Activated CD8-positive, alpha-beta memory T cell treated with anti-CD3 and anti-CD28 coated beads, Interleukin-2, amount 50 U/mL, for 4 hours (primary cell): ENCODE results near the gene P2RX3.
"Not testable (repeated sequence)": the region's sequence is repeated elsewhere in the genome, so short reads cannot be mapped to it uniquely, and the experiment has no call there.

Experiments
- DNase-seq: peaks from one replicate; pipeline ENCODE4 v3.0.0-alpha.2; 2020

The P2RX3 gene

DNA sequence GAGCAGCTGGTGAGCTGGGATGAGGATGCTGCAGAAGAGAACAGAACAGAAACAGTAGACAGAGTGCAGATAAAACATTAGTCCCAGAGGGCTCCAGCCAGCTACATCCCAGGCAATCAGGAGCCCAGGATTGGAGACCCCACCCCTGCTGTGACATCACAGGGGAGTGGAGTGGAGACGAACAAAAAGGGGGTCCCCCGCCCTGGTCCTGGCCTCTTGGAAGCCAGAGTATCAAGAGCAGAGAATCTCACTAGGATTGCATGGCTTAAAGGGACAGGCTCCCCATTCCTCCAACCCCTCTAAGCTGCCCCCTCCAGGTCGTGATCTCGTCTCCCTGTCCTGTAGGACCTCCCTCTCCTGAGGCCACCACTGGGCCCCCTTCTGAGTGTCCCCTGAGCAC, at the start of gene P2RX3:
P2RX3 (plus strand) TSS at position 211 of the 400 bp plus-strand sequence. CDS start 199 bp downstream, outside the sequence.
- DNase-seq, result no peak

DNA sequence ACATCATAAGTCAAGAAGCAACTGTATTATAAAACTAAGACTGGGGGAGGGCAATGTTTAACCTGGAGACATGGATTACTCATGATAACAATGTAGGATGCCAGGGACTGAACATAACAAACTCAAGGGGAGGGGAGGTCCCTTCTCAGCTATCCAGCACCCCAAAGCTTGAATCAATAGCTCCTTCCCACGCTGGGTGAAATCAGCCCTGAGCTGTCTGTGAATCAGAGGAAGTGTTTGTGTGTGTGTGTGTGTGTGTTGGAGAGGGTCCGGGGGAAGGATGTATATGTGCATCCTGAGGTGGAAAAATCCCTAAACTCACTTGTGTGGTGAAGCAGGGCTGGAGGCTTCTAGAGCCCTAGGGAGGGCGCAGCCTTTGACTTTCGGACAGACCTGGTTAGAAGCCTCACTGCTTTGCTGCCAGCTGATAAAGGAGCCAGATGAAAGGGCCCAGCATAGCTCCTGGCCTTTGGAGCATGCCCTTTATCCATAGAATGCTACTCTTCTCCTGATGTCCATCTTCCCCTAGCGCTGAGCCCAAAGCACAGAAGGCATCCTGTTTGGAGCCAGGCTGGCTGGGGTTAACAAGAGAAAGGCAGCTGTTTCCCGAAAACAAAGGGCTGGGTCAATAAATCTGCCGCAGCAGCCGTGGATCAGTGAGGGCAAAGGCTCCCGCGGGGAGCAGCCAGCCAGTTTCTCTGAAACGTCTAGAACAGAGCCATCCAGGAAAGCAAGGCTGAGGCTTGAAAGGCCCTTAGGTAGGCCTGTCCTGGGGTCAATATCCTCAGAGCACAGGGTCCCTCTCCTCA, 49.2 kb upstream of the P2RX3 start:
- DNase-seq, result no peak

DNA sequence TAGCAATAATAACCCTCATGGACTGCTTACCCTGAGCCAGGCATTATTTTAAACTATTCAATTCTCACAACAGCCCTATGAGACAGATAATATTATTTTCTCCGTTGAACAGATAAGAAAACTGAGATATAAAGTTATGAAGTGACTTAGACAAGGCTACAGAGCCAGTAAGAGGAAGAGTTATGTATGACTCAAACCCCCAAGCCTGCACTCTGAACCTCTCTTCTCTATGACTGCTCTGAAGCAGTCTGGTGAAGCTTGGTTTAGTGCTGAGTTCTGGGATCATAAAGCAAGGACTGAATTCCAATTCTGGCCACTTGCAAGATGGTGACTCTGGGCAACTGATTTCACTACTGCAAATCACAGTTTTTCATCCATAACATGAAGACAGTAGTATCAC, 47.9 kb upstream of the P2RX3 start:
- no peak for DNase-seq

DNA sequence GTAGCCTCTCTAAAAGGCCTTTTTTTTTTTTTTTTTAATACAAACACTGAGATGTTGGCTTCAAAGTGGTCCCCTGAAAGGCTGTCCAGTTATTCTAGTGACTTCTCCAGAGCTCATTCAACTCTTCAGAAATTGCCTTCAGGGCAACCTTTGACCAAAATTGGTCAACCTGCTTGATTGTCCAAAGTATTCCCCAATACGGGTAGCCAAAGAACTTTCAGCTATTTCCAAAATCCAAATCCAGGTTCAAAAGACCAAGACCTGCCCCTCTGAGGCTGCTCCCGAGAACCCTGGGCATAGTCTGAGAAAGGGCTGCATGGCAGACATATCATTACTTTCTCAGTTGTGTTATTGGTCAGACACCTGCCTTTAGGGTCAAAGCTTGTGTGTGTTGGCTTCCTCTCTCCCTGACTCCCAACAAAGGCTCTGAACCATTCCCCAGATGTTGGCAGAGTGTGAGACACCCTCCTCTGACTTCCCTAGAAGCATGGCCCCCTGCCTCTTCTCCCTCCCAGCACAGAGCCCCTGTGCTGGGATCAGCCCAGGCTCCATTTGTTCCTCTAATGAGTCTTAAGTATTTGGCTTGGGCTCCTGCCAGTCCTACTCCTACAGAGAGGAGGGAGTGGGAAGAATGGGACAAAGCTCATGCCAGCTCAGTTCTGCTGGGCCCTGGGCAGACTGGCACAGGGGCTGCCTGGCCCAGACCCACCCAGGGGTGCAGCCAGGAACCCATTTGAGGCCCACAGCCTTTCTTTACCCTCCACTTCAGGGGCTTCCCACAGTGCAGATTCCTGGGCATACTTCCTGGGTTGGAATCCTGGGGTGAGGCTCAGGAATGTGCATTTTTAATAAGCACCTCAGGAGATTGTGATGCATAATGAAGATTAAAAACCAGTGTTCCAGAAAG, 43.7 kb upstream of the P2RX3 start:
- DNase-seq, result no peak

DNA sequence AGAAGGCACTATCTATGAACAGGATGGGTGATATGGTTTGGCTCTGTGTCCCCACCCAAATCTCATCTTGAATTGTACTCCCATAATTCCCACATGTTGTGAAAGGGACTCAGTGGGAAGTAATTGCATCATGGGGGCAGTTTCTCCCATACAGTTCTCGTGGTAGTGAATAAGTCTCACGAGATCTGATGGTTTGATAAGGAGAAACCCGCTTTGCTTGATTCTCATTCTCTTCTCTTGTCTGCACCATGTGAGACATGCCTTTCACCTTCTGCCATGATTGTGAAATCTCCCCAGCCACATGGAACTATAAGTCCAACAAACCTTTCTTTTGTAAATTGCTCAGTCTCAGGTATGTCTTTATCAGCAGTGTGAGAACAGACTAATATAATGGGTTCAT, 41.9 kb upstream of the P2RX3 start:
- not testable (repeated sequence) for DNase-seq

DNA sequence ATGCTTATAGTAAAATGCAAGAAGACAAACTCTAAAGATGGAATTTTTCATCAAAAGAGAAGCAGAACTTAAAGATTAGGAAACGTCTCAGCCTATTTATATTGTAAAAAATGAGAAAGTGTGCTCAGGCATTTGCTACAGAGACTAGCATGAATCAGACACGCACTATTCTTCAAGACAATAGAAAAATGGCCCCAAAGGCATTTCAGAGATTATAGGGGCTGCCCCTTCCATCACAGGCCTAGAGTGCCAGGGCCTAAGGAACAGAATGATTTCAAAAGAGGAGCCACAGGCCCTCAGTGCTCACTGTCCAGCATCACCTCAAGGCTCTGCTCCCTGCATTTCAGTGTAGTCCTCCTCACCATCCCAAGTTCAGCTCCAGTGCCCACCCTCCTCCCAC, 40.9 kb upstream of the P2RX3 start:
- no peak for DNase-seq

DNA sequence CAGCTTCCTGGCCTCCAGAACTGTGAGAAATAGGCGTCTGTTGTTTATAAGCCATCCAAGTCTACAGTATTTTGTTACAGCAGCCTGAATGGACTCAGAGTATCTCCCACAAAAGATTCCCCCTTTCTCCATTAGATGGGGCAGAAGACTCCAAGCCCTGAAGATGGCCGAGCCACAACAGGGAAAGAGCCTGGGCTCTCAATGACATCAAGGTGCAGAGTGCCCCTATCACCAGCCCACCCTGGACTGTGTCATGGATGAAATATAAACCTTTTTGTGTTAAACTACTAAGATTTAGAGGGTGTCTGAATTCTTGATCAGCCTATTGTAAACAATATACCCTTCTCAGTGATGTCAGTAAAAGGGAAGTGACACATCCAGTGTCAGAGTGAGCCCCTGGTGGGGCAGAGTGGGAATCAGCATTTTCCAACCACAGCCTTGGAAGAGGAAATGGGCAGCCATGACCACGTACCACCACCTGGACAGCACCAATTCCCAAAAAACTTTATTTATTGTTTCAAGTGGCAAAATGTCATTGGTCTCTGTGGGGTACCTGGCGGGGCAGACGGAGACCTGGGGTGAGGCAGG, 38.9 kb upstream of the P2RX3 start:
- no peak for DNase-seq

DNA sequence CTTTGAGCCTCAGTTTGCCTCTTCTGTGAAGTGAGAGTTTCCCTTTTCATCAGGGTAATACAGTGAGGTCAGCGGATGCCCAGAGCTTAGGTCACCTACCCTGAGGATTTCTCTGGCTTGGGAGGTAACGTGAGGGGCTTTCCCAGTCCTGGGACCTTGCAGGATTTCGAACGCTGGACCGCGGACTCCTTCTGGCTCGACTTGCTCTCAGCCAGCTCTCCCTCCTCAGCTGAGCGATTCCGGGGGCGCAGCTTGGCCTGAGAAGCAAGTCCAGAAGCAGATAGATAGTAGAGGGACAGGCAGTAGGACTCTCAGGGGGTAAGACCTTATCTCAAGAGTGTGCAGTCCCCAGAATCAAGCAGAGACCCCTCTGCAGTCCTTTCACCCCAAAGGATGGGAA, 37.4 kb upstream of the P2RX3 start:
- no peak for DNase-seq

DNA sequence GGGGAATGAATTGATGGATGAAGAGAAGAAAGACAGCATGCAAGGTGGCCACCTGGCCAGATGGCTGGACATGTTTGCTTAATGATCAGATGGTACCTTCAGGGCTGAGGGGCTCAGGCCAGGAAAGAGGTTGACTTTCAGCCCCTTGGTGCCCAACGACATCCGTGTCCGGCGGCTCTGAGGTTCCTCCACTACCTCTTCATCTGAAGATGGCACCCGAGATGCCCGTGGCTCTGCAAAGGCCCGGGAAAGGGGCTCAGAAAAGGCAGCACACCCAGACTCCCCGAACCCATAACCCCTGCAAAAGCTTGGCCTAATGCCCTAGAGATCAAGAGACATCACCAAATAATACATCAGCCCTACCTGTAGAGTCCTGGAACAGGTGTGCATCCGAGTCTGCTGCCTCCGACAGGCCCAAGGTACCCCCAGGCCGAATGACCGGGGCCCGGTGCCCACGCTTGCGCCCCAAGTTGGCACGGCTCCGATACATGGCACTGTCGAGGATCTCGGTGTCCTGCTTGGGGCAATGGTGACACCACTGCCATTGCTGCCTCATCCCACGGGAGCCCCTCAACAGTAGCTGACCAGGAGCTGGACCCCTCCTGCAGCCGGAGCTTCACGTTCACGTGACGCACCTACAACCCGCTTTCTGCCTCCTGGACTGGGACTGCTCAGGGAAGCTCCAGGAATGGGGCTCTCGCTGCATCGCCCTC, 36.3 kb upstream of the P2RX3 start:
- DNase-seq, result no peak

DNA sequence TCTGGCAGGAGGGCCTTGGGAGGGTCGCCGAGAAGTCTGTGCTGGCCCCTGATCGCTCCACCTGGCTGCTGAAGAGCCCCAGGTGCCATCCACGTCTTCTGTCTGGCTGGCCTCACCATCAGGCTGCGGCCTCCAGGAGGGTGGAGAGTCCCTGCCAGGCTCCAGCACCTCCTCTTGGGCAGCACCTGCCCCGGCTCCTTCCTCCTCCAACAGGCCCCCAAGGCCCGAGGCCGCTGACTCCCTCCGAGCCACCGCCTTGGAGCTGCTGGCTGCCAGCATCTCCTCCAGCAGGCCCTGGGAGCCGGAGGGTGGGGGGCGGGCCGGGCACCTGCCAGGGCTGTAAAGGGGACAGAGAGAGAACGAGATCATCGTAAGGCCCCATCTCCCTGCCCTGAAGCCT, 35.7 kb upstream of the P2RX3 start:
- DNase-seq, result no peak

DNA sequence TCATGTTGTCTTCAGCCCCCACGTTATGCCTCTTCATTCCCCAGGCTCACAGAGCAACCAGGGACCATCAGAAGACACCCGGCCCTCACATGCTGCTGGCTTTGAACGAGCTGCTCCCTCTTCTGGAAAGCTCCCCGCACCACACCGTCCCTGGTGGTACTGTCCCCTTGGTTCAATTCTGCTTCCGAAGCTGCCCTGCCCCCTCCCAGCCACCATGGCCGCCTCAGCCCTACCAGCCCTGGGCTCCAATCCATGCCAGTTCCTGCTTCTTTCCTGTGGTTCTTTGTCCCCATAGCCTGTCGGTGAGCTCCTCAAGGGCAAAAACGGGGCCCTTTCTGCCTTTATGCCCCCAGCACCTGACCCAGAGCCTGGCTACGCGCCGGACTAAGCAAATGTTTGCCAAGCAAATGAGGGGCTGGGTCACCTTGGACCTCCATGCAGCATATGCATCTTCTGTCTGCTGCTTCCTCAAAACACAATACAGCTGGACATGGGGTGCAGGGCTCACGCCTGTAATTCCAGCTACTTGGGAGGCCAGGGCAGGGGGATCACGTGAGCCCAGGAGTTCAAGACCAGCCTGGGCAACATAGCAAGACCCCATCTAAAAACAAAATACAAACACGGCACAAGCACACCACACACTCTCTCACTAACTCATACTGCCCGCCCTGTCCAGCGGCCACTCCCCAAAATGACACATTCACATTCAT, 34.7 kb upstream of the P2RX3 start:
- DNase-seq, result no peak

DNA sequence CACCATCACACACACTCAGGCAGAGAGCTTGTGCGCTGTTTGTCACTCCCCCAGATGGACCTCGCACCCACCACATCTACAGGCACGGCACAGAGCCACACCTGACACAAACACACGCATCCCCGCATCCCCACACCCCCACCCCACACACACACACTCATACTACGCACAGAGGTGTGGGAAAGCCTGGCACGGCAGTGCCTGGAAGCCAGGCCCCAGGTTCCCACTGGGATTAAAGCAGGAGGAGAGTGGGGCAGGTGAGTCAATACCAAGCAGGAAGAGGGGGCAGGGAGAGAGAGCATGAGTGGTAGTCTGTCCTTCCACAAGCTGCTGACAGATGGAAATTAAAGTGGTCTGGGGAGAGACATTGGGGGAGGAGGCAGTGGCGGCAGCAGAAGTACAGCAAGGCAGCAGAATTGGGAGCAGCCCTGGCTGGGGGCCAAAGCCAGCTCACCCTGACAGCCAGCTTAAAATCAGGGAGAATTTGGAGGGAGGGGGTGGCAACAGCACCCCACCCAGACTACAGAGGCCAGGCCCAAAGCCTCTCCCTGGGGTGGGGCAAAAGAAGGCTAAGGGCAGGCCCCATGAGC, 34.1 kb upstream of the P2RX3 start:
- DNase-seq, result no peak

DNA sequence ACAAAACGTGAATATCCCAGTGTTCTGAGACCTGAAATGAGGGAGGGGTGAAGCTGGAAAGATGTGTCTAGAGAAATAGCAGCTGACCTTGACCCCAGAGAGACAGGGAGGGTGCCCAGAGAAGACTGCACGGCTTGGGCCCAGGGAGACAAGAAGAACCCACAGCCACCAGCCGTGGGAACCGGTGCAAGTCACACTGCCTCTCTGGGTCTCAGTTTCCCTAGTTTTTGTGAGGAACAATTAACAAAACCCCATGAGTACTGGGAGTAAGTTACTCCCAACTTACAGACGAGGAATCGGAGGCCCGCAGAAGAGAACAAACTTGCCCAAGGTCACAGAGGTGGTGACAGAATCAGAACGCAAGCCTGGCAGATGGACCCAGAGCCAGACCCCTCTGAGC, 32.6 kb upstream of the P2RX3 start:
- DNase-seq, result no peak

DNA sequence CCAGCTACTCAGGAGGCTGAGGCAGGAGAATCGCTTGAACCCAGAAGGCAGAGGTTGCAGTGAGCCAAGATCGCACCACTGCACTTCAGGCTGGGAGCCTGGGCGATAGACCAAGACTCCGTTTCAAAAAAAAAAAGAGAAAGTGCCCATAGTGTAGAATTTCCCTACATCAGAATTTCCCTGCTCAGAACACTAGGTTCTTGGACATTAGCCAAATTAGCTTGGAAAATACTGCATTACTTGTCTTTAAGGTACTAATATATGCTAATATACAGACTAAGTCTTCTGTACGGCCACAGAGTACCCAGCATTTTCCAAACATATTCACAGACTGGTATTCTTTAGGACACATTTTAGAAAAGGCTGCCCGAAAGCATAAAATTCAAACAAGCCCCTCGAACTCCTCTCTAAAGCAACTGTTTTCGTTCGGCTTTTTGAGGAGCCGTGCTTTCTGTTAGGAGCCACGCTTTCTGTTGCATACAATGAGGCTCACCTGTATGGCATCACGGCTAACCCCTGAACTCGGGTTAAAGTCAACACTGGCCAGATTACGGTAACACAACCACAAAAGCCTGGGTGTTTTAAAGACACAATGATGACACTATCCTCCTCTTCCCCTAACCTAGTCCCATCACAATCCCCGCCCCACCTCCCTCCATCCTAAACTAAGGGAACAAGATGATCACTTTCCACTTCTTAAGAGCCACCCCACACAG, 31.8 kb upstream of the P2RX3 start:
- DNase-seq, result no peak

DNA sequence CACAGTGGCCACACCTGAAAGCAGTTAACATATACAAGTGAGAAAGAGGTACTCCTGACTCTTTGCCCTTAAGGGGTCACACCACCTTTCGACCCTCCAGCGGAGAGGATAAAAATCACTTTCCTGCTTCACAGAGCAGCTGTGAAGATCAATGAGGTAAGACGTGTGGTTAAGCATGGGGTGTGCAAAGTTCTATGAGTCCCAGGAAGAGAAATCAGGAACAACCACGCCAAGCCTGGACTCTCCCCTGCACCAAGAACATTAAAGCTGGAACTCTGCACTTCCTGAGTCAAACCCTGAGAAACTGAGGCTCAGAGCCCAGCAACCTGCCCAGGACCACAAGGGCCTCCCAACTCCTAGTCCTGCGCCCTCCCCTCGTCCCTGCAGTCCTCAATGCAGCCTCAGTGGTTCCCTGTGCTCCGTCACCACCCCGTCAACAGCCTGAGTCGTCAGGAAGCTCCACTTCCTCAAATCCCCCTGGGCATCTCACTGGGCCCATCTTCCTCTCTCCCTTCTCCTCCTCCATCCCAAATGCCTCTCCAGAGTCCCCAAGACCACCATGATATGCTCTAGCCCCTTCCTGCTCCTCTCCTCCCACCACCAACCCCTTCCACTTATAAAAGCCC, 31.1 kb upstream of the P2RX3 start:
- DNase-seq, result no peak

DNA sequence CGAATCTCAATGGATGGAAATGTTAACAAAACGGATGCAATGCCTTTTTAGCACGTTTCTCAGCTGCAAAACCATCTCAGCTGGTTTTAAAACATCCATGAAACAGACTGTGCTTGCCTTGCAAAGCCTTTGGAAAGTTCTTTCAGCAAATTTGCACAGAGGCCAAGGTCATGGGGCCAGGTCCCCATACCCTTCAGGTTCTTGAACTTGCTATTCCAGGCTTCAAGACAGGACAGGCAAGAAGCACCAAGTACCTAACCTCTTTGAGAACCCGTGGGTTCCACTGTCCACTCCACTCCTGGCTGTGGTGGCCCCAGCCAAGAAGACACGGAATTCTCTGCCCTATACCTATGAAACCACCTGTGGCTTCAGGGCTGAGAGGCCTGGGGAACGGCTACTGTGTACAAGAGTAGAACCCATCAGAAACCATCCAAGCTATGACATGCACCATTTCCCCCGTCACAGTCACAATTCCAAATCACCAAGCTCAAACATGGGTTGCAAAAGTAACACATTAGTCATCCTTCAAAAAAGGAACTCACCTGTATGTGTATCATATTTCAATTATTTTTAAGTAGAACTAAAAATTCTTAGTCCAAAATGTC, 30.4 kb upstream of the P2RX3 start:
- DNase-seq, result no peak

DNA sequence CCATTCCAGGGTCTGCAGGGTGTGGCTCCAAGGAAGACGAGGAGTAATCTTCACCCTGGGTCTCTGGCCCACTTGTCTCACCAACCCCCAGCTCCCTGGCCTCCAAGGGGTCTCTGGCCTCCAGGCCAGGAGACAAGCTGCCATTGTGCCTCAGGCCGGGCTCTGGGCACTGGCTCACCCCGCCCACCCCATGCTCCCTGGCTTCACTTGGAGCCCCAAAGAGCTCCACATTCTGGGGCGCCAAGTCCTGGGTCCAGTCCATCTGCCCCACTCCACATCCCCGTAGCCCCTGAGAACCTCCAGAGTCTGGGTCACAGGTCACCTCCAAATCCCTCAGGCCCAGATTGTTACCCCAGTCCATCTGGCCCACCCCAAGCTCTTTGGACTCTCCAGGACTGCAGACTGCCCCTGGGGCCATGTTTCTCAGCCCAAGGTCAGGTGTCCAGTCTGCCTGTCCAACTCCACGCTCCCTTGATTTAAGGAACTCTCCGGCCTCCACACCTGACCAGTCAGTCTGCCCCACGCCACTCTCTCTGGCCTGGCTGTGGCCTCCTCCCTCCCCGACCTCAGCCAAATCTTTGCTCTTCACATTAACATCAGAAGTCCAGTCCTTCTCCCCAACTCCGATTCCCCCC, 29.6 kb upstream of the P2RX3 start:
- DNase-seq, result no peak

DNA sequence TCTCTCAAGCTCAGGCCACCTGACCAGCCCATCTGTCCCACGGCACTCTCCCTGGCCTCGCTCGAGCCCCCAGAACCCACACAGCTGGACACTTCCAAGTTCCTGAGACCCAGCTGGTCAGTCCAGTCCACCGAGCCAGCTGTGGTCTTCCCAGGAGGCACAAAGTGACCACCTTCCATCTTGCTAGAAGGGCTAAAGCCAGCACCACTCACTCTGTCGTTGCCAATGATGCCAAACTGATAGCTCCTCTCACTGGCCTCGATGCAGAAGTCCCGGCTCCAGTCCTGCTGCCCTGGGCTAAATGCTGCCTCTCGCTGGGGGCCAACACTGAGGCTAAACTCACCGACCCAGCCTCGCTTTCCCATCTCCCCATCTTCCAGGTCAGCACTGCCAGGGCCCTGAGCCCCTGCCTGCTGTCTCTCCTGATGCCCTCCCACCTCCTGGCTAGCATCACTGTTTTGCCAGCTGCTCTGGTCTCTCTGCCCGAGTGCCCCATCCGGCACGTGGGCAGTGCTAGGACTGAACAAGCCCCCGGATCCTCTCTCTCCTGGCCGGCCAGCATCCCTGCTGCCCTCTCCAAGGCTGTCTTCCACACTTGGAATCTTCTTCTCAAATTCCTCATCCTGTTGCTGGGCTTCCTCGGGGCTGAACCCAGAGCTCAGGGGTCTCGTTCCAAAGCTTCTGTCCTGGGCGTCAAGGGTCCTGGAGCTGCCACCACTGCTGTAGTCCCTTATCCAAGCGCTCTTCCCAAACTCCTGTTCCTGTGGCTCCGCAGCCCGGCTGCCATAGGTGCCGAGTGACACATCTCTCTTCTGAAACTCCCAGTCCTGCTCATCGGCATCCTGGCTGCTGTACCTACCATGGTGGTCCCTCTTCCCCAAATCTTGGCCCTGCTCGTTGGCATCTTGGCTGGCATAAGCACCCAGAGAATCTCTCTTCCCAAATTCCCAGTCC, 28.8 kb upstream of the P2RX3 start:
- no peak for DNase-seq

DNA sequence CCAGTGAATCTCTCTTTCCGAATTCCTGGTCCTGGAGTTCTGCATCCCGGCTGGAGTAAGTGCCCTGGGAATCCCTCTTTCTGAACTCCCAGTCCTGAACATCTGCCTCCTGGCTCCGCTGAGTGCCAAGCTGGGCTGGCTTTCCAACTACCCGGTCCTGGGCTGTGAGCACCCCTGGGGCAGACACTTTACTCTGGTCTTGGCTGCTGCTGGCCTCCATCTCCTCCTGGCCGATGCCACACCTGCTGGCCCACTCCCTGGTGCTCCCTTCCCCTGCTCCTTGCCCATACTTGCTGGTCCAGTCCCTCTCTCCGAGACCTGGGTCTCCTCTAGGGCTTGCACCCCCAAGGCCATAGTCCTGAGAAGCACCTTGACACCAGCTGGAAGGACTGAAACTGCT, 28.1 kb upstream of the P2RX3 start:
- DNase-seq, result no peak
